Upper lobe of left lung (tissue), 4 donors: ENCODE results near the gene PLSCR2.

ENCODE experiments used
- CTCF ChIP-seq, 6 experiments: fragments of 450-650 bp in 4 of 6; fragments of 200-600 bp in 2 of 6; sonication (generic) in 2 of 6; IDR thresholded peaks; one replicate each; pipeline ENCODE4 v1.5.1; 2016 to 2019; ENCODE audit warnings: antibody characterized with exemption in 6 of 6
- EP300 ChIP-seq, 4 donors: sonication (generic); formaldehyde crosslinking; IDR thresholded peaks; one replicate each; pipeline ENCODE4 v1.5.1; 2017; ENCODE audit warnings: antibody characterized with exemption in 4 of 4, control low read depth in 2 of 4
- POLR2A ChIP-seq, 4 donors: fragments of 450-650 bp; IDR thresholded peaks; one replicate each; pipeline ENCODE4 v1.5.1; 2016 to 2017; ENCODE audit warnings: antibody characterized with exemption in 4 of 4, mild to moderate bottlenecking in 2 of 4

GRCh38 chr3:146470425-146470990, 1.1 kb upstream of the PLSCR2 start:
- TF ChIP-seq POLR2A (IDR thresholded peaks at IDR 0.05) (no peak), CTCF (IDR thresholded peaks at IDR 0.05) (no peak), EP300 (IDR thresholded peaks at IDR 0.05) (no peak)
